Stimulated activated naive CD8-positive, alpha-beta T cell treated with anti-CD3 and anti-CD28 coated beads, Interleukin-15, Interleukin-2, amounts not matched to agents 100 ng/mL and 50 ng/mL, for 24 hours (primary cell): Measurements from ENCODE around the gene TAX1BP1.

Experiments used
- H3K27ac Mint-ChIP-seq: one replicate; pipeline ENCODE4 v1.8.0; 2021; ENCODE audit warnings: mild to moderate bottlenecking, mixed read lengths
- H3K27me3 Mint-ChIP-seq: one replicate; pipeline ENCODE4 v1.8.0; 2021; ENCODE audit warnings: mixed read lengths
- H3K36me3 Mint-ChIP-seq: one replicate; pipeline ENCODE4 v1.8.0; 2021; ENCODE audit warnings: low read depth, mixed read lengths
- H3K4me1 Mint-ChIP-seq: one replicate; pipeline ENCODE4 v1.8.0; 2021; ENCODE audit warnings: low read depth, mixed read lengths
- H3K4me3 Mint-ChIP-seq: one replicate; pipeline ENCODE4 v1.8.0; 2021; ENCODE audit warnings: mild to moderate bottlenecking, mixed read lengths
- H3K9me3 Mint-ChIP-seq: one replicate; pipeline ENCODE4 v1.8.0; 2021; ENCODE audit warnings: mixed read lengths

TAX1BP1 gene

DNA sequence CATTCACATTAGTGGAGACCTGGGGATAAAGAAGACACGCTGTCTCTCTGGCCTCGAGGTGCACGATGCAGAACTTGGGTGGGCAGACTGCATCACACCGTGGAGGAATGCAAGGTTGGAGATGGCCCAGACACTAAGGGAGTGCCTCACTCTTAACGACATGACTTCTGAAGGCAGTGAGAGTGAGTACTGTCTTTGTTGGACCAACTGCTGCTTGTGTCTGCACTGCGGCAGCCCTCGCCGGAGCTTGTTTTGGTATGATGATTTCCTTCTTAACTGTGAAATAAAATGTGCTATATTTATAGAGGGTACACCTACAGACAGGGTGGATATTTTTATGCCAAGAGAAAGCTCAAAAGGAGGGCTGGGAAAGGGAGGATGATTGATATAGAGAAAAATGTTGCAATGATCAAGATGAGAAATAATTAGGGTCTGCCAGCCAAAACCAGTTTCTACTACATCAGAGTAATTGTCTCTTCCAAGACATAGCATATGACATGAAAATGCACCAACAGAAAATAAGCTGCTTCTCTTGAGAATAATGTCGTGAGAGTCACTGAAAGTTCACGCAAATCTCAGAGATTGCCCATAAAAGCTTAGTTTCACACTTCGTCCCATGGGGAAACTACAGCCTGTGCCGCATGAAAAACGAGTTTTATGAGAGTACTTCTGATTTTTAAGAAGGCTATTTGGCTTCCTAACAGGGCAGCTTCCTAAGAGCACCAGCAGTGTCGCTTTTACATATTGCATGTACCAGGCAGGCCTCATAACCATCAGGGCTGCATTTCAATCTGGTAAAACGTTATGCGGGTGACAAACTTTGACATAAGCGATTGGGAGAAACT lies 127.1 kb downstream of the TAX1BP1 start:
- Mint-ChIP-seq H3K36me3 (peaks cover 6% of the 10 kb centered on the region), H3K4me1 (no peaks in the 10 kb centered on the region), H3K27ac (no peak overlapping the region), H3K9me3 (no peaks in the 10 kb centered on the region), H3K4me3 (no peak overlapping the region), H3K27me3 (no peaks in the 10 kb centered on the region)

DNA sequence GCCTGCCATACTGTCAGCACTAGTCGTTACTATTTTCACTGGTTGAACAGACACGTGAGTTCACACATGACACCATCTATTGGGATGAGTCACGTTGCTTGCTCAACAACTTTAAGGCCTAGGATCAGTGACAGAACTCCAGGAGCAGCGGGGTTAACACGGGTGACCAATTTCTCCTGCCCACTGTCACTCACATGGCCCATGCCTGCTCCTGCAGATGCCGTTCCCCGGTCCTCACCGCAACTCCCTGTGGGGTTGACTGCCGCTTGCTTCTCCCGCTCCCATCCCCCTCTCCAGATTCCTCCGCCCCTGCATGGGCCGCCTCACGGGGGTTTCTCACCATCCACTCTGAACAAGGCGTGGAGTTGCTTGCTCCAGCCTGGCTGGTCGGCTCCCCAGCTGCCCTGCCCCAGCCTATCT lies 128.2 kb downstream of the TAX1BP1 start:
- Mint-ChIP-seq H3K27ac (no peak overlapping the region), H3K4me3 (no peak overlapping the region), H3K36me3 (peaks cover 5% of the 10 kb centered on the region), H3K4me1 (no peaks in the 10 kb centered on the region), H3K27me3 (no peaks in the 10 kb centered on the region), H3K9me3 (no peaks in the 10 kb centered on the region)

DNA sequence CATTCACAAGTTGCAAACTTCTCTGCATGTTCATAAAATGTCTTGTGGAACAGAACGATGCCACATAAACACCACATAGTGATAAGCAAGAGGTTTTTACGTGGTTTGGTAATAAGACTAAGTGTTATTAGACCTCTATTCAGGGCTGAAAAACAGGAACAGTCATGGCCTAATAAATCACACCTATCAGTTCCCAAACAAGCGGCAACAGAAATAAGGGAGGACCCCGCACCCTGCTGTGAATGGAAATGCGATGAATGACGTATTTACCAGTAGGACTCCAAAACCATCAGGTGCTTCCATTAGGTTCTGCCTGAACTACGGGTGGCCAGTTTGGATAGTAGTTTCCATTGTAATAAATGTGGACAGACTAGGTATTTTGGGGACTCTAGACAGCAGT lies 129.1 kb downstream of the TAX1BP1 start:
- Mint-ChIP-seq H3K4me3 (no peak overlapping the region), H3K4me1 (no peaks in the 10 kb centered on the region), H3K36me3 (peaks cover 4% of the 10 kb centered on the region), H3K9me3 (no peaks in the 10 kb centered on the region), H3K27me3 (no peaks in the 10 kb centered on the region), H3K27ac (no peak overlapping the region)

DNA sequence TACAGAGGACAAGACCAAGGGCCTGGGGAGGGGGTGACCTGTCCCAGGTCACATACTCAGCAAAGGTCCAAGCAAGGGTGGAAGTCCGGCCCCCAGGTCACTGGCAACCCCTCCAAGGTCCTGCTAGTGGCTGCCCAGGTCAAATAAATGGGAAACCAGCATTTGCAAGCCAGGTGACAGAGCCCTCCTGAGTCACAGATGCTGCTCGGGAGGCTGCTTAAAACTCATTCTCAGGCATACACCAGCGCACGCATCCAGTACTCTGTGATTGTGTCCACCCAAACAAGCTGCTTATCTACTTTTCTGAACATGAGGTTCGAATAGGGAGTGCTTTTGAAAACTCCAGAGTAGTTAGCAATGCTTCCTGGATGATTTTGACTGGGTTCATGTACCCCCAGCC lies 130.6 kb downstream of the TAX1BP1 start:
- H3K36me3 Mint-ChIP-seq: peaks cover 4% of the 10 kb centered on the region
- H3K9me3 Mint-ChIP-seq: no peaks in the 10 kb centered on the region
- H3K27ac Mint-ChIP-seq: no peak overlapping the region
- H3K4me3 Mint-ChIP-seq: no peak overlapping the region
- H3K4me1 Mint-ChIP-seq: no peaks in the 10 kb centered on the region
- no peaks in the 10 kb centered on the region for H3K27me3 Mint-ChIP-seq

DNA sequence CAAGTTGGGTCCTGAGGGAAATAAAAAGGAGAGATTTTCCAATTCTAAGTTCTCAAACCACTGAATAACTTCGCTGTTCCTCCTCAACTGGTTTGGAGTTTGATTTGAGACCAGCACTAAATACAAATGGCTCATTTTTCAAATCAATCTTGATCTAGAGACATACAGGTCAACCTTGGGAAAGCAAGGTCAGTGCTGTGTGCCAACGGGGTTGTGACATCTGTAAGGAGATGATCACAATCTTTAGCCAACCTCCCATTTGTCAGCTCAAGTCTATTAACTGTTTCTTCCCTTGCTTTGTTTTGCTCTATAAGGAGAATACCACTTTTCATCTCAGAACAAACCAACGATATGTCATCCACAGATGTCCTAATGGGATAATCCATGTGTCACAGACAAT lies 131.1 kb downstream of the TAX1BP1 start:
- Mint-ChIP-seq H3K36me3 (peaks cover 4% of the 10 kb centered on the region), H3K4me3 (no peak overlapping the region), H3K4me1 (no peaks in the 10 kb centered on the region), H3K27me3 (no peaks in the 10 kb centered on the region), H3K9me3 (no peaks in the 10 kb centered on the region), H3K27ac (no peak overlapping the region)

DNA sequence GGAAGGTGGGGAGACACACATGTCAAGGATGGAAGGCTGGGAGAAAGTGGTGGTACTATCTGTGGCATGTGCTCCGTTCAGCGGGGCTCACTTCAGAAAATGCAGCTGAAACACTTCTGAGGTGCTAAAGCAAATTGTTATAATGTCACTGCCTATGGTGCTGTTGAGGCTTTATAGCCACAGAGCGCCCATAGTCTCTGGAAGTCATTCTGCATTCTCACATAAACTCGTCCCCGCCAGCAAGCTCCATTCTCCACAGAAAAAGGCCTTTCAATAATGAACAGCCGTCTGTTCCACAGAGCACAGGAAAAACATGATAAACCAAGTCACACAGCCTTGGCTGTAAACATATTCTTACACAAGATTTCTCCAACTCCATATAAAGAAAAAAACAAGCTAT lies 131.9 kb downstream of the TAX1BP1 start:
- Mint-ChIP-seq H3K9me3 (no peaks in the 10 kb centered on the region), H3K27ac (no peak overlapping the region), H3K4me3 (no peak overlapping the region), H3K27me3 (no peaks in the 10 kb centered on the region), H3K4me1 (no peaks in the 10 kb centered on the region), H3K36me3 (peaks cover 4% of the 10 kb centered on the region)

- Mint-ChIP-seq H3K36me3 (peaks cover 6% of the 10 kb centered on the region), H3K27me3 (no peaks in the 10 kb centered on the region), H3K27ac (no peak overlapping the region), H3K9me3 (no peaks in the 10 kb centered on the region), H3K4me3 (no peak overlapping the region), H3K4me1 (no peaks in the 10 kb centered on the region)
These were observed 132.7 kb downstream of the TAX1BP1 start for GRCh38 chr7:27872356-27873275.

DNA sequence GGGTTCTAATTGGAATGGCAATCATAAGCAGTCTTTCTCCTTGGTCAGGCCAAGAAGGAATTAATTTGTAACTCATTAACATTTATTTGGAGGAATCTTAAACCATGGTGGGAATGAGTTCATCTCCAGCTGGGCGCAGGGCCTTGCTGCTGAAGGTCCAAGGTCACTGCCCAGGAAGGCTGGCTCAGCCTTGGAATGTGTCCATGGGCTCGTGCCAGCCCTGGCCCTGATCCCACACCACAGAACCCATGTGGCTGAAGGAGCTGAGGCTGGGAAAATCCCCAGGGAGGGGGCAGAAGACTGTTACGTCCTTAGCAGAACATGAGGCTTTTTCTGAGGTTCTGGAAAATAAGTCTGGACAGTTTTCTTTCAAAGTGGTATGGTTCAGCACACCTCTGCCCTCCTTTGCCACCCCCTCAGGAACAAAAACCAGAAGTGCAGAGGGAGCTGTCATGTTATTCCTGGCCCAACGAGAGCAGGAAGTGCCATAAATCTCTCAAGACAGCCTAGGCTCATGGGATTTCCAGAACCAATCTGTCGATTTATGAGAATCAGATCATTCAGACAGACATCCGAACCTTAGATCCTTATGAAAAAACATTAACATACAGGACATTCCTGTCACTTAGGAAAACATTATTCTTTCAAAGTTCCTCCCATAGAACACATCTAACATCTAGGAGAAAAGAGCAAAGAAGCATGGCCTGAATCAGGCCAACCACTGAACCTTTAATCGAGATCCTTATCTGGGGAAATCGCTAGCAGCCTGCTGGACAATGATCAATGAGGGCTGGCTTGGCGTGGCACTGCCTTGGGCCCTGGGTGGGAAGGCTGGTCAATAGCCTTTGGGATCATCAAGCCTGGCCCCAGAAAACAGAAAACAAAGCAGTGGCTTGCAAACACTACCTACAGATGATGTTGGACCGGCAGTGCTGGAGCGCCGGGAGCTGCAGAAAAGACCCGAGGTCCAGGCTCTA lies 134.3 kb downstream of the TAX1BP1 start:
- no peak overlapping the region for H3K27ac Mint-ChIP-seq
- H3K36me3 Mint-ChIP-seq: peaks cover 14% of the 10 kb centered on the region
- H3K4me1 Mint-ChIP-seq: no peaks in the 10 kb centered on the region
- H3K4me3 Mint-ChIP-seq: no peak overlapping the region
- no peaks in the 10 kb centered on the region for H3K27me3 Mint-ChIP-seq
- H3K9me3 Mint-ChIP-seq: no peaks in the 10 kb centered on the region

- no peak overlapping the region for H3K27ac Mint-ChIP-seq
- H3K9me3 Mint-ChIP-seq: no peaks in the 10 kb centered on the region
- H3K36me3 Mint-ChIP-seq: peaks cover 14% of the 10 kb centered on the region
- H3K27me3 Mint-ChIP-seq: no peaks in the 10 kb centered on the region
- no peak overlapping the region for H3K4me3 Mint-ChIP-seq
- no peaks in the 10 kb centered on the region for H3K4me1 Mint-ChIP-seq
These were observed 135.1 kb downstream of the TAX1BP1 start for GRCh38 chr7:27875061-27875460.

- Mint-ChIP-seq H3K4me3 (no peak overlapping the region), H3K27ac (no peak overlapping the region), H3K4me1 (no peaks in the 10 kb centered on the region), H3K36me3 (peaks cover 14% of the 10 kb centered on the region), H3K9me3 (no peaks in the 10 kb centered on the region), H3K27me3 (no peaks in the 10 kb centered on the region)
These were observed 135.9 kb downstream of the TAX1BP1 start for GRCh38 chr7:27875832-27876231.

GRCh38 chr7:27876756-27877155 lies 136.8 kb downstream of the TAX1BP1 start:
- Mint-ChIP-seq H3K4me3 (no peak overlapping the region), H3K36me3 (peaks cover 14% of the 10 kb centered on the region), H3K27ac (no peak overlapping the region), H3K9me3 (no peaks in the 10 kb centered on the region), H3K4me1 (no peaks in the 10 kb centered on the region), H3K27me3 (no peaks in the 10 kb centered on the region)
